ENCODE data around the gene SLC44A4.
"Not testable (repeated sequence)": the region's sequence is repeated elsewhere in the genome, so short reads cannot be mapped to it uniquely, and the experiment has no call there.

SLC44A4 gene

DNA sequence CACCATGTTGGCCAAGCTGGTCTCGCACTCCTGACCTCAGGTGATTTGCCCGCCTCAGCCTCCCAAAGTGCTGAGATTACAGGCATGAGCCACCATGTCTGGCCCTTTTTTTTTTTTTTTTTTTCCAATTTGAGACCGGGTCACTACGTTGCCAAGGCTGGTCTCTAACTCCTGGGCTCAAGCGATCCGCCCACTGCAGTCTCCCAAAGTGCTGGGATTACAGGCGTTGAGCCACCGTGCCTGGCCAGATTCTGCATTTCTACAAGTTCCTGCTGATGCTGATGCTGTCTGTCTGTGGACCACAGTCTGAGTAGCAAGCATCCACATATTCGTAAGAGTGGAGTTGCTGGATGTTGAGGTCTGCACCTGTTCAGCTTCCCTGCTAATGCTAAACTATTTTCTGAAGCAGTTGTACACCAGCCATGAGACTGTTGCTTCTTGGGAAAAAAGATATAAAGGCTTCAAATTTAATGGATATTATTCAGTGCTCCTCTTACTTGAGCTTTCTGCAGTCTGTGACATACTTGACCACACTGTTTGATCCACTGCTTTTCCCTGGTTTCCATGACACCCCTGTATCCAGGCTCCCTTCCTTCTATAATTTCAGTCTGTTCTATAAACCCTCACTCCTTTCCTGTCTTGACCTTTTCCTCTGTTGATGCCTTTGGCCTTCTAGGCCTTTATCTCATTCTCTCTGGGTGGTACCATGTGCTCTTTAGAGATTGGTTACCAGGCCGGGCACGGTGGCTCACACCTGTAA lies 33.2 kb upstream of the SLC44A4 start:
- no peaks in the 10 kb centered on the region for H3K9me3 ChIP-seq (ENCODE audit: control insufficient read depth in 2 of 2, low read length in 2 of 2)

DNA sequence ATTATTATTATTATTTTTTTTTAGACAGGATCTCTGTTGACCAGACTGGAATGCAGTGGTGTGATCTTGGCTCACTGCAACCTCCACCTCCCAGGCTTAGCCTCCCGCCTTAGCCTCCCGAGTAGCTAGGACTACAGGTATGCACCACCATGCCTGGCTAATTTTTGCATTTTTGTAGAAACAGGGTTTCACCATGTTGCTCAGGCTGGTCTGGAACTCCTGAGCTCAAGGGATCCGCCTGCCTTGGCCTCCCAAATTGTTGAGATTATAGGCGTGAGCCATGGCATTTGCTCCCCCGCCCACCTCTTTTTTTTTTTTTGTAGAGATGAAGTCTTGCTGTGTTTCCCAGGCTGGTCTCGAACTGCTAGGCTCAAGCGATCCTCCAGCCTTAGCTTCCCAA lies 30.5 kb upstream of the SLC44A4 start:
- not testable (repeated sequence) for H3K27me3 ChIP-seq (ENCODE audit: control insufficient read depth in 2 of 2, insufficient read depth in 2 of 2, low read length in 2 of 2); H3K9me3 ChIP-seq (ENCODE audit: control insufficient read depth in 2 of 2, low read length in 2 of 2); H3K4me1 ChIP-seq (ENCODE audit: control insufficient read depth in 2 of 2, insufficient read depth in 2 of 2, low read length in 2 of 2); H3K4me3 ChIP-seq (ENCODE audit: low read length in 2 of 2); H3K9ac ChIP-seq (ENCODE audit: low read depth in 1 of 2, low read length in 2 of 2); H3K36me3 ChIP-seq (ENCODE audit: control insufficient read depth in 2 of 2, insufficient read depth in 2 of 2, low read length in 2 of 2); H3K27ac ChIP-seq (ENCODE audit: low read depth in 2 of 2, low read length in 2 of 2)

More for the DNA sequence above, 33.2 kb upstream of the SLC44A4 start:
- H3K9ac ChIP-seq (ENCODE audit: low read depth in 1 of 2, low read length in 2 of 2): no peak overlapping the region
- no peaks in the 10 kb centered on the region for H3K36me3 ChIP-seq (ENCODE audit: control insufficient read depth in 2 of 2, insufficient read depth in 2 of 2, low read length in 2 of 2)
- H3K27me3 ChIP-seq (ENCODE audit: control insufficient read depth in 2 of 2, insufficient read depth in 2 of 2, low read length in 2 of 2): no peaks in the 10 kb centered on the region
- no peak overlapping the region for H3K4me3 ChIP-seq (ENCODE audit: low read length in 2 of 2)
- no peaks in the 10 kb centered on the region for H3K4me1 ChIP-seq (ENCODE audit: control insufficient read depth in 2 of 2, insufficient read depth in 2 of 2, low read length in 2 of 2)
- no peak overlapping the region for H3K27ac ChIP-seq (ENCODE audit: low read depth in 2 of 2, low read length in 2 of 2)

DNA sequence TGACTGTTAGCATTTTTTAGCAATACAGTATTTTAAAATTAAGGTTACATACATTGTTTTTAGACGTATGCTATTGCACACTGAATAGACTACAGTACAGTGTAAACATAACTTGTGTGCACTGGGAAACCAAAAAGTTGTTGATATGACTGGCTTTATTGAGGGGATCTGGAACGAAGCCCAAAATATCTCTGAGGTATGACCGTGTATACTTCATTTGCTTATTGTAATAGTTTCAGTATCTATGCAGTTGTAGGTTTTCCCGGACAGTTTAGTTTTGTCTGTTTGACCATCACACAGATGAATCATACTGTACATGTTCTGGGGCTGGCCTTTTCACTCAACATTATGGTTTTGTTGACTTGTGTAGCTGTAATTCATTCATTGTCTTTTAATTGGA lies 30.0 kb upstream of the SLC44A4 start:
- H3K27ac ChIP-seq (ENCODE audit: low read depth in 2 of 2, low read length in 2 of 2): no peak overlapping the region
- H3K4me3 ChIP-seq (ENCODE audit: low read length in 2 of 2): no peak overlapping the region
- no peaks in the 10 kb centered on the region for H3K4me1 ChIP-seq (ENCODE audit: control insufficient read depth in 2 of 2, insufficient read depth in 2 of 2, low read length in 2 of 2)
- no peaks in the 10 kb centered on the region for H3K9me3 ChIP-seq (ENCODE audit: control insufficient read depth in 2 of 2, low read length in 2 of 2)
- no peak overlapping the region for H3K9ac ChIP-seq (ENCODE audit: low read depth in 1 of 2, low read length in 2 of 2)
- peaks cover 0 to 3% of the 10 kb centered on the region in 2 donors for H3K27me3 ChIP-seq (ENCODE audit: control insufficient read depth in 2 of 2, insufficient read depth in 2 of 2, low read length in 2 of 2)
- no peaks in the 10 kb centered on the region for H3K36me3 ChIP-seq (ENCODE audit: control insufficient read depth in 2 of 2, insufficient read depth in 2 of 2, low read length in 2 of 2)

DNA sequence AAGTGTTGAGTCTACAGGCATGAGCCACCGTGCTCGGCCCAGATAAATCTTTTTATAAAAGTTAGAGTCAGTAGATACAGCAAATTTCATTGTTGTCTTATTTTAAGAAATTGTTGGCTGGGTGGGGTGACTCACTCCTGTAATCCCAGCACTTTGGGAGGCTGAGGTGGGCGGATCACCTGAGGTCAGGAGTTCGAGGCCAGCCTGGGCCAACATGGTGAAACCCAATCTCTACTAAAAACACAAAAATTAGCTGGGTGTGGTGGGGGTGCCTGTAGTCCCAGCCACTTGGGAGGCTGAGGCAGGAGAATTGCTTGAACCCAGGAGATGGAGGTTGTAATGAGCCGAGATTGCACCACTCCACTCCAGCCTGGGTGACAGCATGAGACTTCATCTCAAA lies 29.5 kb upstream of the SLC44A4 start:
- not testable (repeated sequence) for H3K9ac ChIP-seq (ENCODE audit: low read depth in 1 of 2, low read length in 2 of 2); H3K4me3 ChIP-seq (ENCODE audit: low read length in 2 of 2); H3K27ac ChIP-seq (ENCODE audit: low read depth in 2 of 2, low read length in 2 of 2); H3K9me3 ChIP-seq (ENCODE audit: control insufficient read depth in 2 of 2, low read length in 2 of 2); H3K36me3 ChIP-seq (ENCODE audit: control insufficient read depth in 2 of 2, insufficient read depth in 2 of 2, low read length in 2 of 2); H3K4me1 ChIP-seq (ENCODE audit: control insufficient read depth in 2 of 2, insufficient read depth in 2 of 2, low read length in 2 of 2); H3K27me3 ChIP-seq (ENCODE audit: control insufficient read depth in 2 of 2, insufficient read depth in 2 of 2, low read length in 2 of 2)

DNA sequence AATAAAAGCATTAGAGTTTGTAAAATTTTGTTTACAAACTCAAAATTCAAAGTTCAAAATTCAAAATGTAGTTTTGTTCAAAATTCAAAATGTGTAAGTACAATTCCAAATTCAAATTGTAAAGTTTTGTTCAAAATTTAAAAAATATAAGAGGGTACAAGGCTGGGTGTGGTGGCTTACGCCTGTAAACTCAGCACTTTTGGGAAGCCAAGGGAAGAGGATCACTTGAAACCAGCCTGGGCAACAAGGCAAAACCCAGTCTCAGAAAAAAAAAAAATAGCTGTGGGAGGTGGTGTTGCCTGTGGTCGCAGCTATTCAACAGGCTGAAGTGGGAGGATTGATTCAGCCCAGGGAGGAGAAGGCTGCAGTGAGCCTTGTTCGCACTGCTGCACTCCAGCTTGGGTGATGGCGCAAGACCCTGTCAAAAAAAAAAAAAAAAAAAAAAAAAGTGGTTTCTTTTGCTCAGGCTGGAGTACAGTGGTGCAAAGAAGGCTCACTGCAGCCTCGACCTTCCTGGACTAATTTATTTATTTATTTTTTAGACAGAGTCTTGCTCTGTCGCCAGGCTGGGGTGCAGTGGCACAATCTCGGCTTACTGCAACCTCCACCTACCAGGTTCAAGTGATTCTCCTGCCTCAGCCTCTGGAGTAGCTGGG lies 28.5 kb upstream of the SLC44A4 start:
- no peak overlapping the region for H3K27ac ChIP-seq (ENCODE audit: low read depth in 2 of 2, low read length in 2 of 2)
- H3K4me3 ChIP-seq (ENCODE audit: low read length in 2 of 2): no peak overlapping the region
- H3K36me3 ChIP-seq (ENCODE audit: control insufficient read depth in 2 of 2, insufficient read depth in 2 of 2, low read length in 2 of 2): no peaks in the 10 kb centered on the region
- H3K9ac ChIP-seq (ENCODE audit: low read depth in 1 of 2, low read length in 2 of 2): no peak overlapping the region
- H3K9me3 ChIP-seq (ENCODE audit: control insufficient read depth in 2 of 2, low read length in 2 of 2): no peaks in the 10 kb centered on the region
- H3K4me1 ChIP-seq (ENCODE audit: control insufficient read depth in 2 of 2, insufficient read depth in 2 of 2, low read length in 2 of 2): peaks cover 6% of the 10 kb centered on the region in 2 donors
- peaks cover 0 to 3% of the 10 kb centered on the region in 2 donors for H3K27me3 ChIP-seq (ENCODE audit: control insufficient read depth in 2 of 2, insufficient read depth in 2 of 2, low read length in 2 of 2)

DNA sequence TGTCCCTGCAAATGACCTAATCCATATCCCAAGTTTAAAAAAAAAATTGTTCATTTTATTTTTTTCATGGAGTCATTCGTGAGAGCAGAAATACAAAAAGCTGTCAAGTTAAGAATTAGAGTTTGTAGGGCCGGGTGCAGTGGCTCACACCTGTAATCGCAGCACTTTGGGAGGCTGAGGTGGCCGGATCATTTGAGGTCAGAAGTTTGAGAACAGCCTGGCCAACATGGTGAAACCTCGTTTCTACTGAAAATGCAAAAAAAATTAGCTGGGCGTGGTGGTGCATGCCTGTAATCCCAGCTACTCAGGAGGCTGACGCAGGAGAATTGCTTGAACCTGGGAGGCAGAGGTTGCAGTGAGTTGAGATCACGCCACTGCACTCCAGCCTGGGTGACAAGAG lies 27.9 kb upstream of the SLC44A4 start:
- not testable (repeated sequence) for H3K9me3 ChIP-seq (ENCODE audit: control insufficient read depth in 2 of 2, low read length in 2 of 2); H3K27ac ChIP-seq (ENCODE audit: low read depth in 2 of 2, low read length in 2 of 2); H3K9ac ChIP-seq (ENCODE audit: low read depth in 1 of 2, low read length in 2 of 2); H3K27me3 ChIP-seq (ENCODE audit: control insufficient read depth in 2 of 2, insufficient read depth in 2 of 2, low read length in 2 of 2); H3K4me1 ChIP-seq (ENCODE audit: control insufficient read depth in 2 of 2, insufficient read depth in 2 of 2, low read length in 2 of 2); H3K36me3 ChIP-seq (ENCODE audit: control insufficient read depth in 2 of 2, insufficient read depth in 2 of 2, low read length in 2 of 2); H3K4me3 ChIP-seq (ENCODE audit: low read length in 2 of 2)

DNA sequence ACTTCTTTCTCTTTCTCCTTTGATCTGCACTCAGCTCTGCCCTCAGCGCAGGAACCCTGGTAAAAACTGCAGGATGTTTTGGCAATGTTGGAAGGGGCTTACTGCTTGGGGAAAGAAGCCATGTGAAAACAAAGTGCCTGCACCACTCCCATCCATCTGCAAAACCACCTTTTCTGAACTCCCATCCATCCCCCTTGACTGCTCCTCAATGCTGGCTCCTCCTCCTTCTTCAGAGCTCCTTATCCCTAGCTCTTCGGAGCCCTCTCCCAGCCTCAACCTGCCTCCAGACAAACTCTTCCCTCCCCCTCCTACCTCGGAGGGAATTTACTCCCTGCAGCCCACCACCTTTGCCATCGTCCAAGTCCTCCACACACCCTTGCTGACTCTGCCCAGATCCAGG lies 27.3 kb upstream of the SLC44A4 start:
- H3K36me3 ChIP-seq (ENCODE audit: control insufficient read depth in 2 of 2, insufficient read depth in 2 of 2, low read length in 2 of 2): no peaks in the 10 kb centered on the region
- no peaks in the 10 kb centered on the region for H3K9me3 ChIP-seq (ENCODE audit: control insufficient read depth in 2 of 2, low read length in 2 of 2)
- H3K4me3 ChIP-seq (ENCODE audit: low read length in 2 of 2): no peak overlapping the region
- H3K9ac ChIP-seq (ENCODE audit: low read depth in 1 of 2, low read length in 2 of 2): no peak overlapping the region
- H3K27ac ChIP-seq (ENCODE audit: low read depth in 2 of 2, low read length in 2 of 2): no peak overlapping the region
- peaks cover 0 to 3% of the 10 kb centered on the region in 2 donors for H3K27me3 ChIP-seq (ENCODE audit: control insufficient read depth in 2 of 2, insufficient read depth in 2 of 2, low read length in 2 of 2)
- H3K4me1 ChIP-seq (ENCODE audit: control insufficient read depth in 2 of 2, insufficient read depth in 2 of 2, low read length in 2 of 2): peaks cover 7 to 10% of the 10 kb centered on the region in 2 donors

DNA sequence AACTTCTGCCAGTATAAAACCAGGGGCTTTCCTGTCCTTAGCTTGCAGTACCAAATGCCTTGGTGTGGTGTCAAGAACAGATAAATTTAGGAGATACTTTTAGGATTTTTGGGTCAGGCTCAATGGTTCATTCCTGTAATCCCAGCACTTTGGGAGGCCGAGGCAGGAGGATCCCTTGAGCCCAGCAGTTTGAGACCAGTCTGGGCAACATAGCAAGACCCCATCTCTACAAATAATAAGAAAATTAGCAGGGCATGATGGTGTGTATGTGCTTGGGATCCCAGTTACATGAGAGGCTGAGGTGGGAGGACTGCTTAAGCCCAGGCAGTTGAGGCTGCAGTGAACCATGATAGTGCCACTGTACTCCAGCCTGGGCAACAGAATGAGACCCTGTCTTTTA lies 26.2 kb upstream of the SLC44A4 start:
- Histone ChIP-seq H3K27me3 (ENCODE audit: control insufficient read depth in 2 of 2, insufficient read depth in 2 of 2, low read length in 2 of 2) (peaks cover 0 to 3% of the 10 kb centered on the region in 2 donors), H3K27ac (ENCODE audit: low read depth in 2 of 2, low read length in 2 of 2) (no peak overlapping the region), H3K4me1 (ENCODE audit: control insufficient read depth in 2 of 2, insufficient read depth in 2 of 2, low read length in 2 of 2) (peaks cover 11 to 12% of the 10 kb centered on the region in 2 donors), H3K36me3 (ENCODE audit: control insufficient read depth in 2 of 2, insufficient read depth in 2 of 2, low read length in 2 of 2) (no peaks in the 10 kb centered on the region), H3K9ac (ENCODE audit: low read depth in 1 of 2, low read length in 2 of 2) (no peak overlapping the region), H3K9me3 (ENCODE audit: control insufficient read depth in 2 of 2, low read length in 2 of 2) (no peaks in the 10 kb centered on the region), H3K4me3 (ENCODE audit: low read length in 2 of 2) (no peak overlapping the region)

DNA sequence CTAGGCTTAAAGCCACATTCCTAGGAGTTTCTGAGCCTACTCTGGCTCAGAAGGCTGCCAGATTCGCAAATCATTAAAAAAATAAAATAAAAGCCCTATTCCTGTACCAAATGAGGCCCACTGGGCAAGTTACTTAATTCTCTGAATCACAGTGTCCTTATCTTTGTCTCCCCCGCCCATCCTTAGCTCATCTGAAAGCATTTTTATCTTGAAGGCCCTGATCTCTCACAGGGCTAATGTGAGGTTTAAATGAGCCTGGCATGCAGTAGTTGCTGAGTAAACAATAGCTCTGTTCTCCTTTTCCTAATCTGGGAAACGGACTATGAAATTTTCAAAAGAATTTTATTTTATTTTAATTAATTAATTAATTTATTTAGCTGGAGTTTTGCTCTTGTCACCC lies 25.2 kb upstream of the SLC44A4 start:
- Histone ChIP-seq H3K27ac (ENCODE audit: low read depth in 2 of 2, low read length in 2 of 2) (no peak overlapping the region), H3K4me3 (ENCODE audit: low read length in 2 of 2) (no peak overlapping the region), H3K9ac (ENCODE audit: low read depth in 1 of 2, low read length in 2 of 2) (no peak overlapping the region), H3K27me3 (ENCODE audit: control insufficient read depth in 2 of 2, insufficient read depth in 2 of 2, low read length in 2 of 2) (peaks cover 0 to 3% of the 10 kb centered on the region in 2 donors), H3K36me3 (ENCODE audit: control insufficient read depth in 2 of 2, insufficient read depth in 2 of 2, low read length in 2 of 2) (no peaks in the 10 kb centered on the region), H3K9me3 (ENCODE audit: control insufficient read depth in 2 of 2, low read length in 2 of 2) (no peaks in the 10 kb centered on the region), H3K4me1 (ENCODE audit: control insufficient read depth in 2 of 2, insufficient read depth in 2 of 2, low read length in 2 of 2) (peaks cover 11 to 12% of the 10 kb centered on the region in 2 donors)

DNA sequence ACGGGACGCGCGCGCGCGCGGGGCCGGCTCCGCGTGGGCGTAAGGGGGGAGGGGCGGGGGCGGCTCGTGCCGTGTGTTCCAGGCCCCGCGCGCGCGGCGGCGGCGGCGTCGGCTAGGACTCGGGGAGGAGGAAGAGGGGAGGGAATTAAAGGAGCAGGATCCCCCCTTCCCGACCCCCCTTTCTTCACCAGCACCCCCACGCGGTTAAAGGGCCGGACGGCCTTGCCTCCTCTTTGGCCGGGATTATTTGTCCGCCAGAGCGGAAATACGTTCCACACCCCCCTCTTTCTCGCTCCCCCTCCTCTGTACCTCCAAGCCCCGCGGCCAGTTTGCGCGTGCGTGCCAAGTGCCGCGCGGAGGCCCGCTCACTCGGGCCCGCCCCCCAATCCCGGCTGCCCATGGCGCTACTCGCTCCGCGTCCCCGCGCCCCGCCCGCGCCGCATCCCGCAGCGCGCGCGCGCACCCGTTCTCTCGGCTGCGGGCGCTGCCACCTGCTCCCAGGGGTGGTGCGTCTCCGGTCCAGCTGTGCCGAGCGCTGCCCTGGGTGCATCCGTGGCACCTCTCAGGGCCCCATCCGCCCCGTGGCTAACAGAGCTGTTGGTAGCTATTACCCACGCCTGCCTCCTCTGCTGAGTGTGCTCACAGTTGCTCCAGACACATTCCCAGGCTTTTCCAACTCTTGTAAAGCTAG lies 23.3 kb upstream of the SLC44A4 start, which contains the start of gene ZBTB12:
Gene ZBTB12 (minus strand): TSS at position 134 of the 691 bp plus-strand sequence. CDS start 781 bp downstream, outside the sequence.
- Histone ChIP-seq H3K36me3 (ENCODE audit: control insufficient read depth in 2 of 2, insufficient read depth in 2 of 2, low read length in 2 of 2) (no peaks in the 10 kb centered on the region), H3K9ac (ENCODE audit: low read depth in 1 of 2, low read length in 2 of 2) (peak within 1 kb of the TSS; percentile 72 to 85), H3K4me3 (ENCODE audit: low read length in 2 of 2) (peak within 1 kb of the TSS; percentile 74 to 80), H3K9me3 (ENCODE audit: control insufficient read depth in 2 of 2, low read length in 2 of 2) (no peaks in the 10 kb centered on the region), H3K4me1 (ENCODE audit: control insufficient read depth in 2 of 2, insufficient read depth in 2 of 2, low read length in 2 of 2) (peaks cover 14 to 20% of the 10 kb centered on the region in 2 donors), H3K27me3 (ENCODE audit: control insufficient read depth in 2 of 2, insufficient read depth in 2 of 2, low read length in 2 of 2) (peaks cover 0 to 3% of the 10 kb centered on the region in 2 donors), H3K27ac (ENCODE audit: low read depth in 2 of 2, low read length in 2 of 2) (peak within 1 kb of the TSS; percentile 77 to 81)
